DOHH2 (cell line): ENCODE data around the gene RCC2.

Experiments used
- H3F3A ChIP-seq: fragments of 200-600 bp; sonication (generic), shearing (Covaris generic); 2 replicates; pipeline ENCODE4 v1.6.0; 2016; ENCODE audit warnings: antibody characterized with exemption, mild to moderate bottlenecking; ENCODE audit not compliant: control insufficient read depth, insufficient read depth
- H3K27ac ChIP-seq: fragments of 200-600 bp; sonication (generic); 2 replicates; pipeline ENCODE4 v1.5.1; 2014; ENCODE audit warnings: low read depth, mild to moderate bottlenecking, low read length, moderate library complexity
- H3K27me3 ChIP-seq: fragments of 200-600 bp; sonication (generic); 2 replicates; pipeline ENCODE4 v1.6.1; 2014; ENCODE audit warnings: mild to moderate bottlenecking, low read length, mixed read lengths; ENCODE audit not compliant: control insufficient read depth
- H3K36me3 ChIP-seq: fragments of 200-600 bp; sonication (generic); 2 replicates; pipeline ENCODE4 v1.6.1; 2014; ENCODE audit warnings: mild to moderate bottlenecking, low read length, moderate library complexity, mixed read lengths; ENCODE audit not compliant: control insufficient read depth
- H3K4me1 ChIP-seq: fragments of 200-600 bp; sonication (generic); 2 replicates; pipeline ENCODE4 v1.6.1; 2014; ENCODE audit warnings: mild to moderate bottlenecking, low read length, mixed read lengths; ENCODE audit not compliant: control insufficient read depth
- H3K4me2 ChIP-seq: fragments of 200-600 bp; sonication (generic); 2 replicates; pipeline ENCODE4 v1.6.0; 2014; ENCODE audit warnings: mild to moderate bottlenecking, low read length, moderate library complexity
- H3K4me3 ChIP-seq: fragments of 200-600 bp; sonication (generic); 2 replicates; pipeline ENCODE4 v1.5.1; 2014; ENCODE audit warnings: mild to moderate bottlenecking, low read length, mixed read lengths
- H3K79me2 ChIP-seq: fragments of 200-600 bp; sonication (generic); 2 replicates; pipeline ENCODE4 v1.6.1; 2014; ENCODE audit warnings: mild to moderate bottlenecking, low read length, mixed read lengths; ENCODE audit not compliant: control insufficient read depth
- H3K9me2 ChIP-seq: fragments of 200-600 bp; sonication (generic); replicated peaks from 2 replicates; pipeline ENCODE4 v1.6.1; 2014; ENCODE audit warnings: mild to moderate bottlenecking, low read length, mixed read lengths; ENCODE audit not compliant: control insufficient read depth
- H3K9me3 ChIP-seq: fragments of 200-600 bp; sonication (generic); 2 replicates; pipeline ENCODE4 v1.6.1; 2014; ENCODE audit warnings: antibody characterized with exemption, low read length, mixed read lengths; ENCODE audit not compliant: control insufficient read depth, insufficient read depth
- H4K20me1 ChIP-seq: fragments of 200-600 bp; sonication (generic); 2 replicates; pipeline ENCODE4 v1.6.0; 2014; ENCODE audit warnings: low read depth, mild to moderate bottlenecking, antibody characterized with exemption, low read length, moderate library complexity; ENCODE audit not compliant: control insufficient read depth, insufficient read depth
- CTCF ChIP-seq: fragments of 200-600 bp; sonication (generic); IDR thresholded peaks from one replicate; pipeline ENCODE4 v1.5.1; 2014; ENCODE audit warnings: antibody characterized with exemption, mild to moderate bottlenecking, low read depth, low read length; ENCODE audit not compliant: poor library complexity, severe bottlenecking
- EZH2phosphoT487 ChIP-seq: fragments of 200-600 bp; sonication (generic); IDR thresholded peaks from 2 replicates; pipeline ENCODE4 v1.6.1; 2017; ENCODE audit warnings: borderline replicate concordance, mild to moderate bottlenecking, antibody characterized with exemption, low read length, moderate library complexity, mixed read lengths

The RCC2 gene

GRCh38 chr1:17377325-17377953 is 62.0 kb downstream of the RCC2 start:
- Histone ChIP-seq H3K4me3 (no peak overlapping the region), H3K36me3 (no peaks in the 10 kb centered on the region), H3K4me2 (no peak overlapping the region), H3K27me3 (peaks cover 15% of the 10 kb centered on the region), H3K9me2 (no peaks in the 10 kb centered on the region), H3K27ac (no peak overlapping the region), H3K4me1 (no peaks in the 10 kb centered on the region), H3K9me3 (no peaks in the 10 kb centered on the region), H4K20me1 (no peaks in the 10 kb centered on the region), H3F3A (no peaks in the 10 kb centered on the region), H3K79me2 (no peaks in the 10 kb centered on the region)
- TF ChIP-seq CTCF: no peak

- peaks cover under 1% of the 10 kb centered on the region for H3K27me3 ChIP-seq
Measured at GRCh38 chr1:17375651-17376050, 63.8 kb downstream of the RCC2 start.

GRCh38 chr1:17372955-17373354 is 66.5 kb downstream of the RCC2 start:
- Histone ChIP-seq H3F3A (no peaks in the 10 kb centered on the region), H3K9me2 (no peaks in the 10 kb centered on the region), H3K4me3 (no peak overlapping the region), H4K20me1 (no peaks in the 10 kb centered on the region), H3K27ac (no peak overlapping the region), H3K36me3 (no peaks in the 10 kb centered on the region), H3K27me3 (no peaks in the 10 kb centered on the region), H3K4me2 (no peak overlapping the region), H3K9me3 (no peaks in the 10 kb centered on the region), H3K79me2 (no peaks in the 10 kb centered on the region), H3K4me1 (no peaks in the 10 kb centered on the region)
- TF ChIP-seq EZH2phosphoT487 (no peak), CTCF (no peak)

More at GRCh38 chr1:17375651-17376050, 63.8 kb downstream of the RCC2 start:
- H3F3A ChIP-seq: no peaks in the 10 kb centered on the region
- no peaks in the 10 kb centered on the region for H4K20me1 ChIP-seq
- no peak overlapping the region for H3K4me2 ChIP-seq
- no peaks in the 10 kb centered on the region for H3K36me3 ChIP-seq
- no peaks in the 10 kb centered on the region for H3K4me1 ChIP-seq
- H3K27ac ChIP-seq: no peak overlapping the region
- H3K9me2 ChIP-seq: no peaks in the 10 kb centered on the region
- H3K79me2 ChIP-seq: no peaks in the 10 kb centered on the region
- TF ChIP-seq EZH2phosphoT487 (no peak), CTCF (no peak)
- no peak overlapping the region for H3K4me3 ChIP-seq
- H3K9me3 ChIP-seq: no peaks in the 10 kb centered on the region
